Body of pancreas (tissue), 4 donors: ENCODE measurements around the gene PTPRN2.
A peak's percentile ranks its signal among the peaks of the same experiment; 100 is the strongest.

Experiments
- CTCF ChIP-seq, 7 experiments: fragments of 450-650 bp in 4 of 7; fragments of 200-600 bp in 3 of 7; sonication (generic) in 3 of 7; IDR thresholded peaks; one replicate each; pipeline ENCODE4 v1.5.1; 2016 to 2019; ENCODE audit warnings: antibody characterized with exemption in 7 of 7
- POLR2A ChIP-seq, 3 donors: fragments of 450-650 bp; IDR thresholded peaks; one replicate each; pipeline ENCODE4 v1.6.1; 2016; ENCODE audit warnings: antibody characterized with exemption in 3 of 3, mild to moderate bottlenecking in 2 of 3

DNA sequence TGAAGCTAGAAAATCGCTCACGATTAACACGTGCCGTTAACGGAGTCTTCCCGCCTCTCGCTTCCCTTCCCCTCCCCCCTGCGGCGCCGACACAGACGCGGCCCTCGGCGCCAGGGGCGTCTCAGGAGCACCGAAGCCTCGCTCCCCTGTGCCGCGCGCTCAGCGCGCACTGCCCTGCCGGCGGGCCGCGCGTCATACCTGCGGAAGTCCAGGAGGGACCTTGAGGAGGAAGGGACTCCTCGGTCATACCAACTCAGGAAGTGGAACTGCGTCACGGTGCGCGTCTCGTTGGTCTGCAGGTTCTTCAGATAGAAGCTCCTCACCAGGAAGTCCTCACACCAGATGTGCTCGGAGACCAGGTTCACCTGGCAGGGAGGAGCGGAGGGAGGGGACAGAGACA lies 1011.2 kb downstream of the PTPRN2 start:
- TF ChIP-seq POLR2A (IDR thresholded peaks at IDR 0.05) = peak in 2 of 3 donors; percentile 16 to 17
- TF ChIP-seq CTCF (IDR thresholded peaks at IDR 0.05) = no peak
